ENCODE results near the gene STARD7.
"Not testable (repeated sequence)": the region's sequence is repeated elsewhere in the genome, so short reads cannot be mapped to it uniquely, and the experiment has no call there.

Gene STARD7

DNA sequence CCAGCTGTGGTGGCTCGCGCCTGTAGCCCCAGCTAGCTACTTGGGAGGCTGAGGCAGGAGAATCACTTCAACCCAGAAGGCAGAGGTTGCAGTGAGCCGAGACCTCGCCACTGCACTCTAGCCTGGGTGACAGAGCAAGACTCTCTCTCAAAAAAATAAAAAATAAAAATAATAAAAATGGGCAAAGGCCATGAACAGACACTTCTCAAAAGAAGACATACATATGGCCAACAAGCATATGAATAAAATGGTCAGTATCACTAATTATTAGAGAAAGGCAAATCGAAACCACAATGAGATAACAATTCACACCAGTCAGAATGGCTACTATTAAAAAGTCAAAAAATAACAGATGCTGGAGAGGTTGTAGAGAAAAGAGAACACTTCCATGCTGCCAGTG lies 48.3 kb downstream of the STARD7 start:
- DNase-seq = not testable (repeated sequence)

DNA sequence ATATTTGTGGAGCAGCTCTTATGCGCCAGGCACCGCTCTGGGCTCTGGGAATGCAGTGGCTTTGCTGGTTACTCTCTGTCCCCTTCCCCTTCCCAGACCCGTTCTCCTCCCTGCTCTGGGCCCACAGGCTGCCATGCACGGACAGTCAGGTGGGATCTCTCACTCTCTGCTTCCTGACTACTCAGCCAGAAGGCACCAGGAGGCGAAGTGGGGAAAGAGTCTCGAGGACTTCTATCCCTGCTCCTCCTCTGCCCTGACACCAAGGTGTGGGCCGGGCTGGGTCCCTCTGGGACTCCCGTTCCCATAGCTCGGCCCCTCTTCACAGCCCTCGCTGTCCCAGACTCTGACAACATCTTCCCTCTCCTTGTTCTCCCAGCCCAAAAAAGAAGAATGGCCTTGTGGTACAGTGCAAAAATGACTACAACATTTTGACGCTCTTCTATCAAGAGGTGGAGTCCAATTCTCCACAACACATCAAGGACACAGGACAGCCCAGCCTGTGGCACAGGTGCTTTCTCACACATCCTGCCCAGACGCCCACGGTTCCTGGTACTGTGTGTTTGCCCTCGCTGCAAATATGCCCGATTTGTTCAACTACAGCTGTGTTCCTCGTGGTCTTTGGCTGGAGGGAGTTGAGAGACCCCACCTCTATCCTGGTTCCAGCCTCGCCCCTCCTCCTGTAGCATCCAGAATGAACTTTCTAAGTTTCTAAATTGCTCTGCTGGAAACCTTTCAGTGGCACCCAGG lies 49.4 kb downstream of the STARD7 start:
- peak; percentile 52 for DNase-seq

DNA sequence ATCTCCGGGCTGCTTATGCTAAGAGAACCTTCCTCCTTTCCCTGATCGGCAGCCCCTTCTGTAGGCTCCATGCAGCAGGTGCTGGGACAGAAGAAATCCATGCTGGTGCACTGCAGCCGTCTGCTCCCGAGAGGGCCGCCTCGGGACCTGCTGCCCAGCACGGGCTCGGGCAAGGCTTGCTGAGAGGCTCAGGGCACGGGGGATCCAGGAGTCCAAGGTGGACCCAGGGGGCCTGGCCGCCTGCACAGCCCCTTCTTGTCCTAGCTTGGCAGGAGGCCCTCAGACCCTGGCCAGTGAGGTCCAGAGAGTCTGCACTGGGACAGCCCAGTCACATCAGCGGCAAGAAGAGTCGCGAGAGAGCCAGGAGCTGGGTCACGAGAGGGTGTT lies 50.1 kb downstream of the STARD7 start:
- DNase-seq = no peak

DNA sequence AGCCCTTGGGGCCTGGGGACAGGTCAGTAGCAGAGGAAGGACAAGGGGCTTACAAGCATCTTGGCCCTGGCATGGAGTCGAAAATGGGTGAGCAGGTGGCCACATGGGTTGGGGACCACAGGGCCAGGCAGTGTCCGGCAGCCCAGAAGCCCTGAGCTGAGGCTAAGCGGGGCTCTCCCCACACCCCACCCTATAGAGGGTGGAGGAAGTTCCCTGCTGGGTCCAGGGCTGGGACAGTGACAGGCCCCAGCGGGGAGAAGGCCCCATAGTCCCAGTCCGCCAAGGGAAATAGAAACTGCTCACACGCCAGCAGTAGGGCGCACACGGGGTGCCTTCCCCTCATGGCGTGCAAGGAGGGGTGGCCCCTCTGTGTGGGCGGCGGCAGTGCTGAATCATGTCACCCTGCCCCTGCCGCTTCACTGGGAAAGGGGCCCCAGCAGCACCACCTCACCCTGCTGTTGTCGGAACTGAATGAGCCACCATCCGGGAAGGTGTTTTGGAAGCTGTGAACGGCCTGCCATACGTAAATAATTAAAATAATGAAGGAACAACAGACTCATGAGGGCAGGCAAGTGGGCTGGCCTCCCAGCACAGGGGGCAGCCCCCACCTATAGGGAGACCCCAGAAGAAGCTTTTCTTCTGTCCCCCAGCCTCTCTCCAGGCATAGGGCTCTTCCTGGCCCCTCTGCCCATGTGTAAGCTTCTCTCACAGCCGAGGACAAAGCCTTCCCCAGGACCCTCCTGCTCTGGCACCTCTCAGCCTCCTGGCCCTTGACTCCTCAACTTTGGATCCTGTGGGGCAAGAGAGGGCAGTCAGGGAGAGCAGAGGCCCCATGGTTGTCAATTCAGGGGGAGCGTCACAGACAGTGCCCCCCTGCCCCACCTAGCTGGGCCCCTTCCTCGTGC lies 50.7 kb downstream of the STARD7 start:
- peak; percentile 98 for DNase-seq

DNA sequence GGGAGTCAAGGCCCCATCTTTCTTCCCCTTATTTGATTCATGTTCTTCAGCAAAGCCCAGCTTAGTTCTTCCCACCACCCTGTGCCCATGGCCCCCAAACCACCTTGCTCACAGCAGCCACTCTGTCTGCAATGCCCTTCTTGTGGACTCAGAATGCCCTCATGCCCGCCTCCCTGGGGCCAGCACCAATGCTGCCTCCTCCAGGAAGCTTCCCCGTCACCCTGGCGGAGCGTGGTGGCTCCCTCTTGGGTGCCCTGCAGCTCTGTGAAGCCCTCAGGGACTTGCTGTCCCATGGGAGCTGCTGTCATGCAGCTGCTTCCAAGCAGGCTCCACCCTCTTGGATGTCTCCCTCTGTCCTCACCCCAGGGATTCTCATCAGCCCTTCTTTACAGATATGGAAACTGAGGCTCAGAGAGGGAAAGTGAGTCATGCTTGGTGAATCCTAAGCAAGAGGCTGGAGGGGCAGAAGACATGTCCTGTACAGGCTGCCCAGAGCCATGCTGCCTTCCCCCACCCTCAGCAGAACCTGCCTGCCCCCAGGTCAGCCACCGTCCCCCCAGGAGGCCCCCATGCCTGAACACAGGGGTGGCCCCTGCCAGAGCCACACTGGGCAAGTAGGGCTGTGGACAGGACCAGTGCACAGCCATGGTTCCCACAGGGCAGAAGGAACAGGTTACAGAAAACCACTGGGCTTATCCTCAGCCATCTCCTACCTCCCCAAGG lies 51.5 kb downstream of the STARD7 start:
- no peak for DNase-seq

DNA sequence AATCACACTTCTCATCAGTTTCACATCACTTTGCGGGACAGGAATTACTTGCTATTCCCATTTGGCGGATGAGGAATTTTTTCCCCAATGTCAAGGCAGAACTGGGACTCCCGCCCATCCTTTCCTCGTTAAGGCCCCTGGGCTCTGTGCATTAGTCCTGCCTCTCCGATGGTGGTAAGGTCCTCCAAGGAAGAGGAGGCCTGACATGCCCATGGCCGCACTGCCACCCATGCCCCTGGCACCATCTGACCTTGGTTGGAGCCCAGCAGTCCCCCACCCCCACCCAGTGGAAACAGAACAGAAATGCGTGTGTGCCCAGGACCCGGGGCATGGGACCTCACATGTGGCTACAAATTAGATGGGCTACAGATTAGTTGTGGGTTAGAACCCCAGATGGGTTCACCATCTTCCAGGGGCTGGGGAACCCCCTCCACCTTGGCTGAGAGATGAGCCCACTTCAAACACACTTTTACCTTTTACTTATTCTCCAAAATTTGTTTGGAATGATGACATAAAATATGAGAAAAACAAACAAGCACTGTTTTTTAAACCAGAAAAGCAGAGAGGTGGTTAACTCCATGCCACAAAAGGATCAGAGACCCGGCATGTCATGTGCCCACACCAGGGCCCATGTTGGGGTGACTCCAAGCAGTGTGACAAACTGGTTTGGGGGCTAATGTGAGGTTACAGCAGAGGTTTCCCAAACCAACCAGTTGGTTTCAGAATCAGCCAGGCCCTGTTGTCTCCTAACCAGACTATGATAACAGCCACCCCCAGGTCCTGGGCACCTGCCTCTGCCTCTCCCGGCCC lies 52.4 kb downstream of the STARD7 start:
- DNase-seq = peak; percentile 38

DNA sequence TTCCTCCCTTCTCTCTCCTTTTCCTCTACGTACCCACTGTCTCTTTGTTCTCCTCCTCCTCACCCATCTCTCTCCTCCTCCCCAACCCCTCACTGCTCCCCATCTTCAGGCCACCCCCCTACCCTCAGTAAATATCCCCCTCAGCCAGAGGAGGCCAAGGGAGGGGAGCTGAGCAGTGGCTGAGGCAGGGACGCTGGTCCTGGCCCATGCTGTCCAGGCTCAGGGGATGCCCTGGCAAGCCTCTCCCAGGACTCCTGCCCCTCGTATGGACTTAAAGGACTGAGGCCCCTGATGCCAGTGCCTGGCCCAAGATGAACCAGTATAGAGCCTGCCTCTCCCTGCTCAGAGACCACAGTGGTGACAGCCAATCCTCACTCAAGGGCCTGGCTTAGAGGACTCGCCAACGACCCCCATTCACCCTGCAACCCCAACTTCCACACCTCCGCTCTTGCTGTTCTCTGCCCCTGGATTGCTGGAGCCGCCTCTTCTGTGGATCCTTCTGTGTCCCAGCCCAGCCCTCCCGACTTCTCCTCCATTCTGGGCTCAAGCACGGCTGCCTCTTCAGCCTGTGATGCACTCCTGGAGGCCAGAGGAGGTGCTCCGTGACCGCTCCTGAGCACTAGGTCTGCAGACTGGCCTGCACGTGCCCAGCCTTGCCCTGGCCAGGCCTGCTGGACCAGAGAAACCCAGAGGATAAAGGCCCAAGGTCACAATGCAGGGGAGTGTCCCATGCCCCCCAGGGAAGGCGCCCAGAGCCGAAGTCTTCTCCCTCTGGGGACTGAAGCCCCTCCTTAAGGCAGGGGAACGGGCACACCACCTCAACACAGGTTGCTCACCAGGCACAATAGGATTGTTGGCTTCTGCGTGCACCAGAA lies 53.9 kb downstream of the STARD7 start:
- DNase-seq = no peak

DNA sequence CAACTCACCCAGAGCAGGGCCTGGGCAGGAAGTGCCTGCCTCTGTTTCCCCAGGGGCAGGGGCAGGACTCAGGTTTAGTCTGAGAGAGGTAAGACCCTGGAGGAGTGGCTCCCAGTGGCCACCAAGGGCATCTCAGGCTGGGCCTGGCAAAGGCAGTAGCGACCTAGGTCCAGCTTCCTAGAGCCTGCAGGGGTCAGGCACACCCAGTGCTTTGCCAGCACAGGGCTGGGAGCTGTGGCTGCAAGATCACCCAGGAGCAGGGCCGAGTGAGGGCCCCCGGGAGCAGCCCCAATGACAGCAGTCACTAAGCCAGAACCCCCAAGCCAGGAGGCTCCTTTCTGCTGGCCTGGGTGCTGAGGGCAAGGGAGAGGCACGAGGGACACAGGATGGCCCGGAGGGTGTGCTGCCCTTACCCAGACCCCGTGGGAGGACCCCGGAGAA lies 54.6 kb downstream of the STARD7 start:
- DNase-seq = no peak

DNA sequence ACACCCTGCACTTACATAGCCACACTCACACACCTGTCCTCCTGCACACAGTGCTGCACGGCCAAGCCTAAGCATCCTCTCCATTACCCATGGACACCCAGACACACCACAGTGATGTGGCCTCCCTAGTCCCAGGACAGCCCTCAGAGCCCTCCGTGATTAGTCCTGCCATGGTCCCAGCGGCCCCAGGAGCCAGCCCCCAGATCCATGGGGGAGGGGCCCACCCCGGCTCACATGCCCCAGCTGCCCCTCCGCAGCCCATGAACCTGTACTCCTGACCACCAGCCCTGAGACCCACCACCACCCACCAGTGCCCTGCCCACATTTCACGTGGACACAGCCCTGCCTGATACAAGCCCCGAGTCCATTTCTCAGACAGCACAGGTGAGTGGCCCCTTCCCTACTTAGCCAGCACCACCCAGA lies 55.3 kb downstream of the STARD7 start:
- no peak for DNase-seq

DNA sequence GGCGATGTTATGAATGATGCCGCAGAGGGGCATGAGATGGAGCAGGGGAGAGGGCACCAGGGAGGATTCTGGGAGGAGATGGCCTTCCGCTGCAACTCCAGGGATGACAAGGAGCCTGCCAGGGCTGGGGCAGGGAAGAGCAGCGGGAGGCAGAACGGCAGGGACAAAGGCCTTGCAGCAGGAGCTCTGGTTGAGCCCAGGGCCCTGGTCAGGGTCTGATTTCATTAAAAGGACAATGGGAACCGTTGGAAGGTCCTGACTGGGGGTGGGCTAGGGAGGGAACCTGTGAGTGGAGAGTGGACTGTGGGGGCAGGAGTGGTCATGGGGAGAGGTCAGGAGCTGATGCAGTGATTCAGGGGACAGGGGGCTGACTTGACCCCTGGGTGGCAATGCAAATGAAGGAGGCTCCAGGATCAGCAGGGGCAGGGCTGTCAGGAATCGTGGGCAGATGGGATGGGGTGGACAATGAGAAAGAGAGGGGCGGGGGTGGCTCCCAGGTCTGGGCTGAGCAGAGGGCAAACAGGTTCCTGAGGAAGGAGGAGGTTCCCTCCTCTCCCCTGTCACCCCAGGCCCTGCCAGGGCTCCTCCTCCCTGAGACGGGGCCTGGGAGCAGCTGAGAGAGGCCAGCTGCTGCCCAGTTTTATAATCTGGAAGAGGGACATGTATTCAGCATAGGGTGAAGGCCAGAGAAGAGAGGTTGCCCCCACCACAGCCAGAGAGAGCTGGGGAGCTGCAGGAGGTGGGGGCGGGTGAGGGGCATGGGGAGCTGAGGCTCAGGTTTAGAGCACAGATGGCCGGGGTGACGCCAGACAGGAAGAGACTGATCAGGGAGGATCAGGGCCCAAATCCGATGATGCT lies 56.1 kb downstream of the STARD7 start:
- DNase-seq = no peak

DNA sequence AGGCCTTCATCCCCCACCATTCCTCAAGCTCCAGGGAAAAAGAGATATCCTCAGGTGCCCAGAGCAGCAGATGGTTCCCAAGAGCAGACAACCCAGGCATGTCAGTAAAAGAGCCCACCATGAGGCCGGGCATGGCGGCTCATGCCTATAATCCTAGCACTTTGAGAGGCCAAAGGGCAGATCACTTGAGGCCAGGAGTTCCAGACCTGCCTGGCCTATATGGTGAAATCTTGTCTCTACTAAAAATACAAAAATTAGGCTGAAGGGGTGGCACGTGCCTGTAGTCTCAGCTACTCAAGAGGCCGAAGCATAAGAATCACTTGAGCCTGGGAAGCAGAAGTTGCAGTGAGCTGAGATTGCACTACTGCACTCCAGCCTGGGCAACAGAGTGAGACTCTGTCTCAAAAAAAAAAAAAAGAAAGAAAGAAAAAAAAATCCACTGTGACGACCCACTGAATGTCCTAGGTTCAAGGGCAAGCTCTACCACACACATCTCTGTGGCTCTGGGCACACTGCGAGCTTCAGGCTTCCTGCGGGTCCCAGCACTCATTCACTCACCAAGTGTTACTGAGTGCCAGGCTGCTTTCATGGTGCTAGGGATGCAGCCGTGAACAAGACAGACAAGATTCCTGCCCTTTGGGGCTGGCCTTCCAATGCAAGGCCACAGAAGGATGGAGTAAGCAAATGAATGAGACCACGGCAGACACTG lies 56.9 kb downstream of the STARD7 start:
- DNase-seq = no peak

DNA sequence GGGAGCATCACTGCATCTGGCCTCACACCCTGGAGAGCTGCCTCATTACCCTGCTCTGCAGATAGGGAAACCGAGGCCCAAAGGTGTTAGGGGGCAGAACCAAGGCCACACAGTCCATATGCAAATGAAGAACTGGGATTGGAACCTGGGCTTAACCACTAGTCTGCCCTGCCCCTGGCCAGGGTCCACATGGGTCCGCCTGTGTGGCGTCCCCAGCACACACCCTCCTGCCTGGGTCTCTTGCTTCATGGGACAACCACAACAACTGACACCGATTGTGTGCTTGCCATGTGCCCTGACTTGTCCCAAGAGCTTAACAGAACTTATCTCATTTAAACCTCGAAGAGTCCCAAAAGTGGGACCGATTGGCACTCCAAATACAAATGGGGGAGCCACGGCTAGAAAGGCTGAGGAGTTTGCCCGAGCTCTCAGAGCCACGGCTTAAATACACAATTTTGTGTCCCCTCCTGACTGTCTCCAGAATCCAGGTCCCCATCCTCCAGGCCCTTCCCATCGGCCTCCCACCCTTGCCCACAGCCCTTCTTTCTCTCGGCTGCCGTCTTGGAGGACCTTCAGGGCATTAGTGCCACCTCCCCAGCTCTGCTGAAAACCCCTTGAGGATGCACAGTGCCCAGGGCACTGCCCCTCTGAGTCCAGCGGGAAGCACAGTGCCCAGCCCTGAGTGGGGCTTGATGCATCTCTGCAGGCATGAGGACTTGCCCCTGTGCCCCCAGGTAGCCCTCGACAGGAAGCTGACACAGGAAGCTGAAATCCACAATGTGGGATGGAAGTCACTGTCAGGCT lies 57.6 kb downstream of the STARD7 start:
- no peak for DNase-seq

DNA sequence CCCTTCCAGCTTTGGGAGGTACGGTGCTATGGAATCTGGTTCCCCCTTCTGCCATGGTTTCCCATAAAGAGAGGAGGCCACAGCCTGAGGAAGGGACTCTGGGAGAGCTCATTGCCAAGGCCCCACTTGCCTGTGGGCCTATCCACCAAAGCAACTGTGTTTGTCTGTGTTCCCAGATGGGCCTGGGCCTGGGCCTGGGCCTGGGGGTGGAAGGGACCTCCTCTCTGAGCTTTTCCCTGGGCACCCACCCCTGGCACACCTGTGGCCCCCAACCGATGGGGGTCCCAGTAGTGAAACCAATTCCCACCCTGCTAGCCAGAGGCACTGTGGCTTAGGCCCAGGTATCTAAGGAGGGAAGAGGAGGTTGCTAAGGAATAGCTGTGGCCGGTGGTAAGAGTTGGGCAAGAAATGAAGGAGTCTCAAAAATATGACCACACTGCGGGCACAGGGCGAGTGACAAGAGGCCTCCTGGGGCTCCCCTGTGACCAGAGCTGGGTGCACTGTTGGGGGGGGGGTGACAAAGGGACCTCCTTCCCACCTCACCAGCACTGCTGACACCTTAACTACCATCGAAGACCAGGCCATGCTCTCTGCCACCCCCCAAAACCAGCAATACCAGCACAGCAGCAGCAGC lies 58.5 kb downstream of the STARD7 start:
- no peak for DNase-seq

DNA sequence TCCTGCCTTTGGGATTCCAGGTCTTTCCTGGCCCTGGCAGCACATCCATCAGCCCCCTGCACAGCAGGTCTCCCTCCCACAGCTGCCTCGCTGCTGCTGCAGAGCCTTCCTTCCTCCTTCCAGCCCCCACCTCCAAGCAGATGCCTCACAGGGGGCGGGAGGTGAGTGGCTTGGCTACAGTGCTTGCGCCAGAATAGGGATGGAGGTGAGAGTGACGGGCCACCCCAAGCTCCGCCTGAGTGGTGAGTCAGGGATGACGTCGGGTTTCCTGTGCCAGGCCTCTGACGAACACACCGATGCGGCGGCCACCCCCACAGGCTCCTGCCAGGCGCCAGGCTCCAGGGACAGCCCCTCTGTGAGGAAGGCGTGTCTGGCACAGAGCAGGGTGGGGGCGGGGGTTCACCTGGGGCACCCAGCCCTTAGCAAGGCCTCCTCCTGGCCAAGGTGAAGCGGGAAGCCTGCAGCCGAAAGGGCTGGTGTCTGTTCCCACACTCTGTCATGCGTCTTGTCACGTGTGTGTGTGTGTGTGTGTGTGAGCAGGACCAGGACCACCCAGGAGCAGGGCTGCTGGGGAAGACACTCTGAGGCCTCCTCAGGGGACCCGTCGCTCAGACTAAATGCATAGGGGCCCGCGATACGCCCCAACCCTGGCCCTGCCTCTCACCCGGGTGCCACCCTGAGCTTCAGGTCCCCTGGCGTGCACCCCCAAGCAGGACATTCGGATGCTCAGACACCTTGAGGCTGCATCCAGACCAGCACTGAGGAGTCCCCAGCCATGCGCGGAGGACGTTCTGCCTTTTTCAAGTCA lies 60.0 kb downstream of the STARD7 start:
- peak; percentile 97 for DNase-seq

DNA sequence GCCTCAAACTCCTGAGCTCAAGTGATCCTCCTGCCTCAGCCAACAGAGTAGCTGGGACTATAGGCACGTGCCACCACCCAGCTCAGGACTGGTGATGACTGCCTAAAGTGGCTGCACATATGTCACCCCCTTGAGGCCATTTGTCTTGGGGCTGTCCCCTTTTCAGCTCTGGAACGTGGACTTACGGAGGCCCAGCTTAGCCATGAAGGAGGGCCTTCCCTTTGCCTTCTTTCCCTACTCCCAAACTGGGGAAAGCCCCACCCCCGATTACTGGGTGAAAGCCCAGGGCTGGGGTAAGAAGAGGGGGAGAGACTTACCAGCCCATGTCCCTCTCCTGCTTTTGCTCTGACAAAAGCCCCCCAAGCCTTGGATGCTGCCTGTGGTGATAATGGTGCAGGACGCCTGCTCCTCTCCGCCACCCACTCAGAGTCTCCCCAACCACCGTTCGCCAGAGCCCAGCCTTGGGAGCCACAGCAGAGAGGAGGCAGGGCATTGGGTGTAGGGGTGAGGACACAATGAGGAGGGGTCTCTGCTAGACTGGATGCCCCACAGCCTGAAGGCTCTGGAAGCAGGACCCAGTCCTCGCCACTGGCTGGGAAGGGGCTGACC lies 60.9 kb downstream of the STARD7 start:
- DNase-seq = no peak

DNA sequence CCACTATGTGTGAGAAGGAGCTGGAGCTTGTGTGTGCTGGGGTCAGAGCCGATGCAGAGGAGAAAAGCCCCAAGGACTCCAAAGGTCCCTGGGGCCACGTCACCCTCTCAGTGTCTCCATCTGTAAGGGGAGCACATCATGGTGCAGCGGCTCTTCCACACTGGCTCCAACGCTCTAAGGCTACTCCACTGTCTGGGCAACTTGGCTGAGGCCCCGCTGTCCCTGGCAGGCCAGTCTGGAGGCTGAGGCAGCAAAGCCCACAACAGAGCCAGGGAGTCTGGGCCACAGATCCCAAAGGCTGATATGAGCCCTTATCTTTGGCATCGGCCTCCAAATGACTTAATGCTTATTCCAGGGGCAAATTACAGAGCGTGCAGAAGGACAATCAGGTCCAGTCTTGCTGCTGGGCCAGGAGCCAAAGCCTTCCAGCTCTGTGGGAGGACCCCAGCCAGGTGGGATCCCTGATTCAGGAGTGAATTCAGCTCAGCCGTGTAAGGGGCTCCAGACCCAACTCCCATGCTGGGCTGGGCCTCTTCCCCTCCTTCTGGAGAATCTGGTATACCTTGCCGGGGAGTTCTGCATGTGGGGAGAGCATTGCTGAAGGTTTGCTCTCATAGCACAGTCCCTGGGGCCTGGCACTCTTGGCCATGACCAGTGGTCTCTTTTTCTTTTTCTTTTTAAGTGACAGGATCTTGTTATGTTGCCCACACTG lies 61.6 kb downstream of the STARD7 start:
- DNase-seq = no peak
